Cardiac septum (tissue), 1 donor: ENCODE data around the gene CCDC80. TPM values are rescaled to one million over a fixed set of nuclear protein-coding genes. Genes with fewer than 3 reads are reported as not detected.

Experiments
- DNase-seq: peaks from one replicate; pipeline ENCODE4 v3.0.0-alpha.2; 2020; ENCODE audit warnings: low spot score
- intact Hi-C: fragments of 100-400 bp; cut with DNase I; formaldehyde crosslinking; loops from one replicate; pipeline ENCODE4 v1.14.0; 2022
- total RNA-seq: library from RNA; stranded (reverse); fragmentation: NEBNext Ultra II Directional; extraction: Animal tissue kit (Norgen Biotek cat#: 25700); gene quantifications from one replicate; pipeline ENCODE4 v1.2.1, GENCODE V29; 2021
- donor health status: DM: no; HTN: no; CAD: no.

CCDC80 gene
- total RNA-seq, 1 donor from 2014 or later, result 122 TPM

- peak; percentile 100 for DNase-seq
- intact Hi-C loops, result loop anchor here (5.0 kb wide), 1 partner anchor 430 kb away; the partner anchor contains the start of gene GTPBP8
Observed at GRCh38 chr3:112561734-112562529, 79.0 kb downstream of the CCDC80 start, which contains the start of the genes ATG3 and SLC35A5. Gene ATG3 (minus strand): TSS chr3:112561962. CDS start chr3:112561528, 434 bp downstream. Gene SLC35A5 (plus strand): TSS chr3:112562045. CDS start chr3:112563404, 1,359 bp downstream.

DNA sequence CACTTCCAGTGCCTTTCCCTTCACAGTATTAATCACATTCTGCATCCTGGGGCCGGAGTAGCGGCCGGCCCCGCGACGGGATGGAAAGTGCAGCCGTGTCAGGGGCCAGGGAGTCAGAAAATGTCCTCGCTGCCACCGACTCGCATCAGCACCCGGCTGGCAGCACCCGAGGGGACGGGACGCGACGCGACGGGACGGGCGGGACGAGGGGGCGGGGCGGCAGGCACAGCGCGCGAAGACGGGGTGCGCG lies 79.5 kb downstream of the CCDC80 start:
- no peak for DNase-seq
- intact Hi-C loops, result loop anchor here (5.0 kb wide), 1 partner anchor 431 kb away; the partner anchor contains the start of gene GTPBP8

- peak; percentile 82 for DNase-seq
- intact Hi-C loops, result loop anchor here (5.0 kb wide), 1 partner anchor 431 kb away; the partner anchor contains the start of gene GTPBP8
Observed at GRCh38 chr3:112560721-112561483, 80.0 kb downstream of the CCDC80 start.

DNA sequence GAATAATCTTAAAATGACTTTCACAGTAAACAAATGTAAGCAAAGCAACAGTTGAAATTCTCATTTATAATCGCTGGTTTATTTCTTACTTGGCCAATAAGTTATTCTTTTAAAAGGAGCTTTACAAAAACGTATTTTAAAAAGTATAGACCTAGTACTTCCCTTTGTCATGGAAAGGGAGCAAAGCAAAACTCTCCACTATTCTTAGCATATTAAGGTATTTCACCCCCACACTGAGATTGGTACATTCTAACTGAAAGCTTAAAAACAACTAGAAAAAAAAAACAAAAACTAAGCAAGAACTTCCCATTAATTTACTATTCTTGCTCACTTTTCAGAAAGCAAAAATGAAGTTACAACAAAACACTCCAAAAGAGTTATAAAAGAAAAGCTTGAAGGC lies 80.6 kb downstream of the CCDC80 start:
- DNase-seq, result no peak
- intact Hi-C loops, result loop anchor here (5.0 kb wide), 1 partner anchor 432 kb away; the partner anchor contains the start of gene GTPBP8

DNA sequence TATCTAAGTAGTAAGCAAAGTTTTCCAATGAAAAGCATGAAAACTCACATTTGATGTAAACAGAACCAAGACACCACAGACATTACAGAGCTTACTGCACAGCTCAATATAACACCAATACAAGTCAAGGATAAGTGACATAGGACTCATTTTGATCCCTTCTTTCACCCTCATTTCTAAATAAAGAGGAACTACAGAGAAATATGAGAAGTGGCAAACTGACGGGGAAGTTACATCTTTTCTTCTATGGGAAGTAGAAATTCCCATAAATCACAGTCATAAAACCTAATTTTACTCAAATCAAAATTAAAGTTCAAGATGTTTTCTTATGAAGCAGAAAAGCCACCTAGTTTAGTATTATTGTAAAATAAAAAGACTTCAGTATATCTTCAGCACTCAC lies 83.0 kb downstream of the CCDC80 start:
- no peak for DNase-seq
- intact Hi-C loops, result no loop called here

DNA sequence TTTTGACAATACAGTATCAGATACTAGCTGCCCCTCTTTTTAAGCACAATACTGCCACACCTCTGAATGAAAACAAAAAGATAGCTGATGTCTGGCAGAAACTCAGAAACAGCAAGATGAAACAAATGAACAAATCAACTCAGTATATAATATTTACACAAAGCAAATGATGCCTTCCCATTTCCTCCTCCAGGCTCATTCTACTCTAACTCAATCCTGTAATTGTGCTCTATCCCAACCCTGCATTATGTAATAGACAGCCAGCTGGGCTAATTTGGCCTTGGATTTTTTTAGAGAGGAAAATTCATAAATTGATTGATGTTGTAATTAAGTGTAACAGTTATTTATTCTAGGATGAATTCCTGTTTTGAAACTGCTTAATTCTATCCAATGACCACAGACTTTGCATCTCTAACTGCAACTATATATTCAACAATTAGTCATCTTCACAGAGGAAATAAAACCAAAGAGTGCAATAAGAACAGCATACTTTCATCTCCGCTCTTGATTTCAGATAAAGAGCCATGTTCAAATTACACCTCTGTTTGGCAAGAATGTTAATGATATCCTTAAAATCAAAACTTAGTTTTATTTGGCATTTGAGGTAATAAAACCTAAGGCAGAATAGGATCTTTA lies 85.3 kb downstream of the CCDC80 start:
- intact Hi-C loops, result no loop called here
- no peak for DNase-seq

GRCh38 chr3:112550859-112551258 lies 90.1 kb downstream of the CCDC80 start:
- DNase-seq, result no peak
- intact Hi-C loops, result no loop called here

Other genes with a start within 250 kb of the CCDC80 start
- gene BTLA, start 141.7 kb downstream of the CCDC80 start, total RNA-seq, result 0.35 TPM
- gene ATG3, start 79.2 kb downstream of the CCDC80 start, total RNA-seq, result 41.0 TPM
- gene SLC35A5, start 79.1 kb downstream of the CCDC80 start, total RNA-seq, result 18.6 TPM
- gene CD200R1L, start 205.7 kb upstream of the CCDC80 start, total RNA-seq, result not detected